ENCODE results near the gene KRT74. TPM values are rescaled to one million over a fixed set of nuclear protein-coding genes. Genes with fewer than 3 reads are reported as not detected.

Gene KRT74
- total RNA-seq, 1 experiment from 2014 or later: not detected

- no peak overlapping the region for H3K27ac Mint-ChIP-seq
- H3K9me3 Mint-ChIP-seq: no peaks in the 10 kb centered on the region
- ATAC-seq (no peak), DNase-seq (ENCODE audit: low spot score) (no peak)
- H3K4me1 Mint-ChIP-seq: no peaks in the 10 kb centered on the region
- CTCF ChIA-PET: no interaction called here
- TF ChIP-seq CDX4 (CRISPR knock-in tag; IDR thresholded peaks at IDR 0.05; ENCODE audit: borderline replicate concordance): no peak
- TF ChIP-seq ARID4B (CRISPR knock-in tag; IDR thresholded peaks at IDR 0.05; ENCODE audit: borderline replicate concordance): no peak
- no peak for TF ChIP-seq ZNF425 (CRISPR knock-in tag; conservative IDR thresholded peaks at IDR 0.05)
- TF ChIP-seq NR2C2 (CRISPR knock-in tag; IDR thresholded peaks at IDR 0.05): no peak
- no peak for TF ChIP-seq AFF4 (CRISPR knock-in tag; IDR thresholded peaks at IDR 0.05; ENCODE audit: borderline replicate concordance)
- TF ChIP-seq ZNF281 (CRISPR knock-in tag; IDR thresholded peaks at IDR 0.05): no peak
- no peak for TF ChIP-seq ZNF317 (CRISPR knock-in tag; IDR thresholded peaks at IDR 0.05; ENCODE audit: borderline replicate concordance, low read depth)
- TF ChIP-seq MAX (CRISPR knock-in tag; IDR thresholded peaks at IDR 0.05): no peak
- TF ChIP-seq CTCF (IDR thresholded peaks at IDR 0.05): no peak
- no peak for TF ChIP-seq IRF2 (CRISPR knock-in tag; IDR thresholded peaks at IDR 0.05; ENCODE audit: borderline replicate concordance, low read depth)
- POLR2A ChIA-PET: no interaction called here
- no peak overlapping the region for H3K4me3 Mint-ChIP-seq
- no peaks in the 10 kb centered on the region for H3K27me3 Mint-ChIP-seq (ENCODE audit: low read depth)
- no peaks in the 10 kb centered on the region for H3K36me3 Mint-ChIP-seq
Observed at GRCh38 chr12:52528641-52529143, 45.0 kb downstream of the KRT74 start.
